Loucy (cell line): ENCODE results near the gene EEF1A1.

Experiments
- H2AFZ ChIP-seq: fragments of 200-600 bp; sonication (generic); 2 replicates; pipeline ENCODE4 v1.6.0; 2016; ENCODE audit warnings: antibody characterized with exemption, mild to moderate bottlenecking, low read length, moderate library complexity
- H3F3A ChIP-seq: fragments of 200-600 bp; 2 replicates; pipeline ENCODE4 v1.6.0; 2016; ENCODE audit warnings: antibody characterized with exemption, low read depth, mild to moderate bottlenecking
- H3K27me3 ChIP-seq: fragments of 200-600 bp; sonication (generic); 2 replicates; pipeline ENCODE4 v1.6.1; 2014; ENCODE audit warnings: low read length, mild to moderate bottlenecking; ENCODE audit not compliant: insufficient read depth, poor library complexity, severe bottlenecking
- H3K36me3 ChIP-seq: fragments of 200-600 bp; sonication (generic); 2 replicates; pipeline ENCODE4 v1.6.1; 2016; ENCODE audit warnings: low read length; ENCODE audit not compliant: insufficient read depth
- H3K4me1 ChIP-seq: fragments of 200-600 bp; sonication (generic); 2 replicates; pipeline ENCODE4 v1.5.1; 2014; ENCODE audit warnings: low read length, mild to moderate bottlenecking; ENCODE audit not compliant: insufficient read depth, poor library complexity, severe bottlenecking
- H3K4me2 ChIP-seq: fragments of 200-600 bp; sonication (generic); 2 replicates; pipeline ENCODE4 v1.6.0; 2014; ENCODE audit warnings: antibody characterized with exemption, low read length, low read depth, mild to moderate bottlenecking; ENCODE audit not compliant: poor library complexity, severe bottlenecking
- H3K4me3 ChIP-seq: fragments of 200-600 bp; sonication (generic); 2 replicates; pipeline ENCODE4 v1.5.1; 2014; ENCODE audit warnings: low read length, mild to moderate bottlenecking, mixed read lengths; ENCODE audit not compliant: poor library complexity, severe bottlenecking
- H3K79me2 ChIP-seq: fragments of 200-600 bp; sonication (generic); 2 replicates; pipeline ENCODE4 v1.6.1; 2014; ENCODE audit warnings: low read length; ENCODE audit not compliant: insufficient read depth
- H3K9ac ChIP-seq: fragments of 200-600 bp; sonication (generic); 2 replicates; pipeline ENCODE4 v1.6.0; 2014; ENCODE audit warnings: mild to moderate bottlenecking, low read depth, low read length, moderate library complexity; ENCODE audit not compliant: poor library complexity, severe bottlenecking
- H3K9me2 ChIP-seq: fragments of 200-600 bp; sonication (generic); replicated peaks from 2 replicates; pipeline ENCODE4 v1.6.1; 2016; ENCODE audit warnings: low read depth, low read length, mixed read lengths
- H3K9me3 ChIP-seq: fragments of 200-600 bp; sonication (generic); 2 replicates; pipeline ENCODE4 v1.6.1; 2014; ENCODE audit warnings: mild to moderate bottlenecking, antibody characterized with exemption, low read length, low read depth; ENCODE audit not compliant: insufficient read depth
- H4K20me1 ChIP-seq: fragments of 200-600 bp; sonication (generic); 2 replicates; pipeline ENCODE4 v1.6.0; 2014; ENCODE audit warnings: antibody characterized with exemption, low read length, mild to moderate bottlenecking; ENCODE audit not compliant: insufficient read depth, poor library complexity, severe bottlenecking
- CTCF ChIP-seq: fragments of 200-600 bp; sonication (generic); conservative IDR thresholded peaks from 2 replicates; pipeline ENCODE4 v1.5.1; 2014; ENCODE audit warnings: mild to moderate bottlenecking, antibody characterized with exemption, low read length
- EZH2phosphoT487 ChIP-seq: fragments of 200-600 bp; IDR thresholded peaks from 2 replicates; pipeline ENCODE4 v1.6.1; 2018; ENCODE audit warnings: antibody characterized with exemption, mild to moderate bottlenecking, moderate library complexity, borderline replicate concordance

The EEF1A1 gene

GRCh38 chr6:73532293-73532692 is 11.5 kb upstream of the EEF1A1 start:
- H2AFZ ChIP-seq: no peak overlapping the region
- no peak overlapping the region for H3K4me3 ChIP-seq
- H3K36me3 ChIP-seq: no peaks in the 10 kb centered on the region
- H3K79me2 ChIP-seq: no peaks in the 10 kb centered on the region
- no peaks in the 10 kb centered on the region for H3F3A ChIP-seq
- H3K9me2 ChIP-seq: no peaks in the 10 kb centered on the region
- TF ChIP-seq EZH2phosphoT487: no peak
- no peak for TF ChIP-seq CTCF
- H3K9me3 ChIP-seq: no peaks in the 10 kb centered on the region
- no peaks in the 10 kb centered on the region for H4K20me1 ChIP-seq
- H3K4me2 ChIP-seq: no peak overlapping the region
- peaks cover 7% of the 10 kb centered on the region for H3K27me3 ChIP-seq
- H3K4me1 ChIP-seq: no peaks in the 10 kb centered on the region
- no peak overlapping the region for H3K9ac ChIP-seq

- Histone ChIP-seq H3K36me3 (no peaks in the 10 kb centered on the region), H3K9me2 (no peaks in the 10 kb centered on the region), H3K4me1 (peaks cover 5% of the 10 kb centered on the region), H2AFZ (no peak overlapping the region), H4K20me1 (no peaks in the 10 kb centered on the region), H3F3A (no peaks in the 10 kb centered on the region), H3K9me3 (no peaks in the 10 kb centered on the region), H3K9ac (no peak overlapping the region), H3K79me2 (no peaks in the 10 kb centered on the region; the same call in 1 of the 2 replicates), H3K4me3 (no peak overlapping the region), H3K4me2 (no peak overlapping the region), H3K27me3 (peaks cover 7% of the 10 kb centered on the region)
- no peak for TF ChIP-seq CTCF
- no peak for TF ChIP-seq EZH2phosphoT487
Measured at GRCh38 chr6:73528897-73529296, 8.1 kb upstream of the EEF1A1 start.

- TF ChIP-seq EZH2phosphoT487: no peak
- Histone ChIP-seq H3K4me1 (peaks cover 20% of the 10 kb centered on the region), H3K4me2 (no peak overlapping the region)
Measured at GRCh38 chr6:73525546-73526330, 4.9 kb upstream of the EEF1A1 start.

More at GRCh38 chr6:73525546-73526330, 4.9 kb upstream of the EEF1A1 start:
- H3K4me3 ChIP-seq: no peak overlapping the region
- H3K36me3 ChIP-seq: no peaks in the 10 kb centered on the region
- no peaks in the 10 kb centered on the region for H3K9me3 ChIP-seq
- H3K9ac ChIP-seq: no peak overlapping the region
- no peaks in the 10 kb centered on the region for H3F3A ChIP-seq
- peaks cover 8% of the 10 kb centered on the region for H3K27me3 ChIP-seq
- H3K79me2 ChIP-seq: peaks cover 22% of the 10 kb centered on the region
- H2AFZ ChIP-seq: no peak overlapping the region
- peaks cover under 1% of the 10 kb centered on the region for H4K20me1 ChIP-seq
- no peaks in the 10 kb centered on the region for H3K9me2 ChIP-seq
